Measurements from ENCODE around the gene TUBGCP6.
A peak's percentile ranks its signal among the peaks of the same experiment; 100 is the strongest.
"Not testable (repeated sequence)": the region's sequence is repeated elsewhere in the genome, so short reads cannot be mapped to it uniquely, and the experiment has no call there.

The TUBGCP6 gene

GRCh38 chr22:50207383-50208140 lies 37.3 kb downstream of the TUBGCP6 start:
- no peak for DNase-seq

GRCh38 chr22:50206599-50206998 lies 38.2 kb downstream of the TUBGCP6 start:
- DNase-seq, result no peak

- no peak for DNase-seq
Observed at GRCh38 chr22:50205781-50206569, 38.8 kb downstream of the TUBGCP6 start.

GRCh38 chr22:50204998-50205397 lies 39.8 kb downstream of the TUBGCP6 start:
- not testable (repeated sequence) for DNase-seq

- no peak for DNase-seq
Observed at GRCh38 chr22:50204571-50204970, 40.3 kb downstream of the TUBGCP6 start.

GRCh38 chr22:50203288-50203687 lies 41.5 kb downstream of the TUBGCP6 start:
- no peak for DNase-seq

- DNase-seq, result no peak
Observed at GRCh38 chr22:50202130-50202666, 42.6 kb downstream of the TUBGCP6 start.

GRCh38 chr22:50201191-50202129 lies 43.4 kb downstream of the TUBGCP6 start:
- peak; percentile 46 for DNase-seq

GRCh38 chr22:50200461-50201190 lies 44.2 kb downstream of the TUBGCP6 start, which contains the start of gene SELENOO:
Gene SELENOO, plus strand, starts transcription at chr22:50201011. Its CDS starts 26 bp downstream, at chr22:50201037.
- DNase-seq, result peak; percentile 86

GRCh38 chr22:50199829-50200460 lies 44.9 kb downstream of the TUBGCP6 start:
- no peak for DNase-seq

GRCh38 chr22:50199251-50199721 lies 45.5 kb downstream of the TUBGCP6 start:
- no peak for DNase-seq

GRCh38 chr22:50198624-50199017 lies 46.2 kb downstream of the TUBGCP6 start:
- no peak for DNase-seq

- DNase-seq, result no peak
Observed at GRCh38 chr22:50197856-50198623, 46.8 kb downstream of the TUBGCP6 start.

- no peak for DNase-seq
Observed at GRCh38 chr22:50197000-50197800, 47.6 kb downstream of the TUBGCP6 start.

GRCh38 chr22:50196256-50196655 lies 48.6 kb downstream of the TUBGCP6 start:
- no peak for DNase-seq

GRCh38 chr22:50194037-50194805 lies 50.6 kb downstream of the TUBGCP6 start:
- no peak for DNase-seq

- no peak for DNase-seq
Observed at GRCh38 chr22:50193621-50194020, 51.2 kb downstream of the TUBGCP6 start.

- DNase-seq, result no peak
Observed at GRCh38 chr22:50192436-50193204, 52.2 kb downstream of the TUBGCP6 start.
